ENCODE data around the gene PACSIN2.

PACSIN2 gene

DNA sequence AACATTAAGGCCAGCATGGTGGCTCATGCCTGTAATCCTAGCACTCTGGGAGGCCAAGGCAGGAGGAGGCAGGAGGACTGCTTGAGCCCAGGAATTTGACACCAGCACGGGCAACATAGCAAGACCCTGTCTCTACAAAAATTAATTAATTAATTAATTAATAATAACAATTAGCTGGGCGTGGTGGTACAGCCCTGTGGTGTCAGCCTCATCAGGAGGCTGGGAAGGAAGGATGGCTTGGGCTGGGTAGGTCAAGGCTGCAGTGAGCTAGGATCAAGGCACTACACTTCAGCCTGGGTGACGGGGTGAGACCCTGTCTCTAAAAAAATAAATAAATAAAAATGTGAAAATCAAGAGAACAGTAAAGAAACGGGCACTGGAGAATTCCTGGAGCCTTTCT lies 159.2 kb downstream of the PACSIN2 start:
- no peak for DNase-seq

DNA sequence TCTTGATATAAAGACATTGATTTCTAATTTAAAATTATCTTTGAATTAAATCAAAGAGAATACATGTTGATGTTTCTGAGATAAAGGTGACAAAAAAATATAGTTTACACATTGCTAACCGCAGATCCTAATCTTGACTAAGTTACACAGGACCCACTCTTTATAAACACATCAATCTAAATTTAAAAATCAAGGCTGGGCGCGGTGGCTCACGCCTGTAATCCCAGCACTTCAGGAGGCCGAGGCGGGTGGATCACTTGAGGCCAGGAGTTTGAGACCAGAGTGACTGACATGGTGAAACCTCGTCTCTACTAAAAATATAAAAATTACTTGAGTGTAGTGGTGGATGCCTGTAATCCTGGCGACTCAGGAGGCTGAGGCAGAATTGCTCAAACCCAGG lies 159.7 kb downstream of the PACSIN2 start:
- no peak for DNase-seq

DNA sequence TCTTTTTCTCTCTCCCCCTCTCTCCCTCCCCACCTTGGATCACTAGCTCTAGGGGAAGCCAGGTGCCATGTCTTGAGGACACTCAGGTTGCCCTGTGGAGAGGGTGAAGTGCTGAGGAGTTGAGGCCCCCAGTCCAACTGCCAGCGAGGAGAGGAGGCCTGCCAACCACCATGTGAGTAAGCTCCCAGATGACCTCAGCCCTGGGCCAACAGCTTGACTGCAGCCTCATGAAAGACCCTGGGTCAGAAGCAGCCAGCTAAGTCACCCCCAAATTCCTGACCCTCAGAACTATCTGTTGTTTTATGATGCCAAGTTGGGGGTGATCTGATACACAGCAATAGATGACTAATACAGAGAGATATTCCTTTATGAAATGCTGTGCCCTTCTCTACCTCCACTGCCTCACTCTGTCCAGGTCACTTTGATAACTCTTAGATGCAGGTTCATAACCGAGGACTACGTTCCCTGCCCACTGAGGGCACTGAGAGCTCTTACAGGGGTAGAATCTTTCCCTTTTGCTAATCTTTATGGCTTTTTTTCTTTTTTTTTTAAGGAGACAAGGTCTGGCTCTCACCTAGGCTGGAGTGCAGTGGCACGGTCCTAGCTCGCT lies 165.9 kb downstream of the PACSIN2 start:
- no peak for DNase-seq

DNA sequence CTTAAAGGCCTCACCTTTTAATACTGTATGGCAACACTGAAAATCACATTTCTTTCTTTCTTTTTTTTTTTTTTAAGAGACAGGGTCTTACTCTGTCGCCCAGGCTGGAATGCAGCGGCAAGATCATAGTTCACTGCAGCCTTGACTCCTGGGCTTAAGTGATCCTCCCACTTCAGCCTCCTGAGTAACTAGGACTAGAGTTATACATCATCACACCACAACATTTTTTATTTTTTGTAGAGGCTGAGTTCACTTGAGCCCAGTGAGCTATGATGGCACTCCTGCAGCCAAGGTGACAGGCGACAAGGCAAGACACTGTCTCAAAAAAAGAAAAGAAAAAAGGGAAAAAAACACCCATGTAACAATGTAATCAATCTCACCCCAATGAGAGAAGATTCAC lies 167.8 kb downstream of the PACSIN2 start:
- no peak for DNase-seq

DNA sequence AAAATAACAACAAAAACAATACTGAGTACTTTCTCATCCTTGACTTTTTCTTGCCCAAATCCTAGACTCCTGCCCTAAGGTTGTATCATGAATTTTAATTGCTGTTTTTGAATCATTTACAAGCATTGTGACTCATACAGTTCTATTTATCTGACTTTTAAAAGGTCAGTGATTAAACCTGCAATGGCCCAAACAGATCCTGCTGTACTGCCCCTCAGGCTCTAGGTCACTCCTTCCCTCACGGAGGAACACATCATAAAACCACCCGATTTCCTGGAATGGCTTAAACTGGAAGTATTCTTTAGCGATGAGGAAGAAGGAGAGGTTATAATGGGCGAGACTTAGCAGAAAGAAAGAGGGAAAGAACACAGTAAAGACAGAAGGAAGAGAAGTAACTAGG lies 170.2 kb downstream of the PACSIN2 start:
- DNase-seq: no peak

DNA sequence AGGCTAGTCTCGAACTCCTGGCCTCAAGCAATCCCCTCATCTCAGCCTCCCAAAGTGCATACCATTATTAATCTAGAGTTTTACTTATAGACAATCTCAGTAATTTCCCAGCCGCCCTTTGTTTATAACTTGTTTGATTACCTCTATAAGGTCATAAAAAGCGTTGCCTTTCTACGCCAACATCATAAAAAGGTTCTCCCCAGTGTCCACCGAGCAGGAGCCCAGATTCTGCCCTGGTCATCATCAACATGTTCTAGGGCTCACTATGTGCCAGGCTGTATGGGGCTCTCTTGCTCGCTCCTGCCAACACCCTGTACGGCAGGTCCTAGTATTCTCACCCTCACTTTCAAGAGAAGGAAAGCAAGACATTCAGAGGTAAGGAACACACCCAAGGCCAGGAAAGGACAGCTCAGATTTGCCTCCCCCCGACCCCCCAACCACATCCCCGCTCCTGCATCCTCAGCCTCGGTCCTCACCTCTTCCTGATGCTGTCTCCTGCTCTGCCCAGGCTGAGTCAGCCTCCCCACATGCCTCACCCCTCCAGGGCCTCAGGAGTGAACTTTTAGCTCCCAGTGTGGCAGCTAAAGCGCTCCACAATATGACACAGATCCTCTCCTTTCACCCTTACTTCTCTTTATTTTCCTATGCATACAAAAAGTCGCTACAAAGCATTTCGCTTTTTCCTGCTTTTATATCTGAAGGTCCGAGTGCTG lies 172.1 kb downstream of the PACSIN2 start:
- DNase-seq: no peak

DNA sequence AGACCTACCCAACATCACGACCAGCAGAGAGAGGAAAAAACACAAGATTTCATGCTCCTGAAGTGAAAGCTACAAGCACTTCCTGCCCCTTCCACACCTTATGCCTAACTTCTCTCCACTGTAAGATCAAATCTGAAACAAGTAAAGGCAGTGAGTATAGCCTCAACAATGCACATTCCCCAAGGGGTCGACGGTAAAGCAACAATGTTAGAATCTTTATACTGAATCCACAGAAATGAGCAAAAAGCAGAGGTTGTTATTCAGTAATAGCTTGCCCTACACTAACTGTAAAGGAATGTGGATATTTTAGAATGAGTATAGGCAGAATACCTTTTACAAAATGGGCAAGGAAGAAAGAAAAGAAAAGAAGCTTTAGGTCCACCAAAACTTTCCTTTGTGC lies 173.5 kb downstream of the PACSIN2 start:
- DNase-seq: no peak

DNA sequence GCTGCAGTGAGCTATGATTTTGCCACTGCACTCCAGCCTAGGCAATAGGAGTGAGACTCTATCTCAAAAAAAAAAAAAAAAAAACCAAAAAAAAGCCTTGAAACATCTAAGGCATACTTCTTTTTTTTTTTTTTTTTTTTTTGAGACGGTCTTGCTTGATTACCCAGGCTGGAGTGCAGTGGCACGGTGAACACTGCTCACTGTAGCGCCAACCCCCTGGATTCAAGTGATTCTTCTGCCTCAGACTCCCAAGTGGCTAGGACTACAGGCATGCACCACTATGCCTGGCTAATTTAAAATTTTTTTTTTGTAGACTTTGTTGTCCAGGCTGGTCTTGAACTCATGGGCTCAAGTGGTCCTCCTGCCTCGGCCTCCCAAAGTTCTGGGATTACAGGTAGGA lies 177.4 kb downstream of the PACSIN2 start:
- DNase-seq: no peak

DNA sequence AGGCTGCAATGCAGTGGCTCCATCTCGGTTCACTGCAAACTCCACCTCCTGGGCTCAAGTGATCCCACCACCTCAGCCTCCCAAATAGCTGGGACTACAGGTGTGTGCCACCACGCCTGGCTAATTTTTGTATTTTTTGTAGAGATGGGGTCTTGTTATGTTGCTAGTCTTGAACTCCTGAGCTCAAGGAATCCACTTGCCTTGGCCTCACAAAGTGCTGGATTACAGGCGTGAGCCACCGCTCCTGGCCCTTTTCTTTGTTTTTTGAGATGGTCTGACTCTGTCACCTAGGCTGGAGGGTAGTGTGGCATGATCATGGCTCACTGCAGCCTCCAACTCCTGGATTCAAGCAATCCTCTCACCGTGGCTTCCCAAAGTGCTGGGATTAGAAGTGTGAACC lies 178.9 kb downstream of the PACSIN2 start:
- no peak for DNase-seq

DNA sequence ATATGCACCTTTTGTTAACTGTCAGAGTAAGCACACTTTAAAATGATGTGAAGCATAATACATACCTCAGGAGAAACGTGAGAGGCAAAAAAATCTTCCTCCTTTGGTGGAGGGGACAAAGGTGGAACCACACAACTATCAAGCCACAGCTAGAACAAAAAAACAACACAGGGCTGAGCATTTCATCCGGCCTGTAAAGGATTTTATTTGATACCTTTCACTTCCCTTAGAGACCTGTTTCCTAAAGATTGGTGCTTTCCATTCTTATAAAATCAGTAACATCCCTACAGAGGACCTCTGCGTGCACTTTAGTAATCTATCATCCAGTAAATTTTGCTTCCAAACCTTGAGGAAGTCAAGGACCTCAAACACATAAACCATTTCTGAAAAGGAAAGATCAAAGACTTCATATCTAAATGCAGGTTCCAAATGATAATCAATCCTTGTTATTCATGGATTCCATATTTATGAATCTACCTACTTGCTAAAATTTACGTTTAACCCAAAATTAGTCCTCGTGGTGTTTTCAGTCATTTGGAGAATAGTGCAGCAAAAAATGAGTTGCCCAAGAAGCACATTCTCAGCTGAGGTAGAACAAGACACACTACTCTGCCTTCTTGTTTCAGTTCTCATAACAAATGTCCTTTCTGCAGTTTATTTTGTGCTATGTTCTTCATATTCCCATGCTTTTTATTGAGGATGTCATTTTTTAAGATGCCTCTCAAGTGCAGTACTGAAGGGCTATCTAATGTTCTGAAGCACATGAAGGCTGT lies 180.6 kb downstream of the PACSIN2 start:
- DNase-seq: no peak

DNA sequence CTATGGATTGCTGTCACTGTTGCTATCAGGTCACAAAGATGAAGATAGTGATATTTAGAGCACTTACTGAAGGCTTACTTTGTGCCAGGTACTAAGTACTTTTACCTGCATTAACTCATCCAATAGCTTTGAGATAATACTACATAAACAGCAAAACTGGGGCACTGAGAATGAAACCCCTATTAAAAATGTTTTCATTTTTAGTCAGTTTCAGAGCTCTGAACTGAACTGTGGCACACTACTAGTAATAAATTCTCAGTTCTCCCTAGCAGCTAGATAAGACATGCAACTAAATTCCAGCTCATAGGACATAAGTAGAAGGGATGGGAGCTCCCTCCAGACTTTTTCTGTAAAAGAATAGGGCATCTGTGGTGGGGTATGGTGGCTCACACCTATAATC lies 181.8 kb downstream of the PACSIN2 start:
- DNase-seq: no peak

DNA sequence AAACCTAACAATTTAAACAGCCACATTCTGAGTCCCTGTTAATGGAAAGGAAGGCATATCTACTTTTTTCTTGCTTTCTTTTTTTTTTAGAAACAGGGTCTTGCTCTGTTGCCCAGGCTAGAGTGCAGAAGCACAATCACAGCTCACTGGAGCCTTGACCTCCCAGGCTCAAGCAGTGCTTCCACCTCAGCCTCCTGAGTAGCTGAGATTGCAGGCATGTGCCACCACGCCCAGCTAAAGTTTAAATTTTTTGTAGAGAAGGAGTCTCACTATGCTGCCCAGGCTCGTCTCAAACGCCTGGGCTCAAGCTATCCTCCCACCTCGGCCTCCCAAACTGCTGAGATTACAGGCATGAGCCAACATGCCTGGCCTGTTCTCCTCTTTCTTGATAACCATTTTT lies 183.2 kb downstream of the PACSIN2 start:
- no peak for DNase-seq

DNA sequence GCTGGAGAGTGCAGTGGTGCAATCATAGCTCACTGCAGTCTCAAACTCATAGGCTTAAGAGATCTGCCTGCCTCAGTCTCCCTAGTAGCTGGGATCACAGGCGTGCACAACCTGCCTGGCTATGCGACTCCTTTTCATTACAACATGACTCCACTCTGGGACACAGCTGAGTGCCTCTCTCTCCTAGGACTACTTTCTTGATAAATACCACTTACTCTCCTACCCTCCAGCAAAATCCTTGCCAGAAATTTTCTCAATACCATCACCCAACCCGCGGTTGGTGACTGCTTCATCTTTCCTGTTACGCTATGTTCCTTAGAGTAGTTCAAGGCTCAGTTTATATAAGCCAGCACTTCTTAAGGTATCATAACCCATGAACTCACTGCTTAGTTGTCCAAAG lies 184.8 kb downstream of the PACSIN2 start:
- DNase-seq: no peak

DNA sequence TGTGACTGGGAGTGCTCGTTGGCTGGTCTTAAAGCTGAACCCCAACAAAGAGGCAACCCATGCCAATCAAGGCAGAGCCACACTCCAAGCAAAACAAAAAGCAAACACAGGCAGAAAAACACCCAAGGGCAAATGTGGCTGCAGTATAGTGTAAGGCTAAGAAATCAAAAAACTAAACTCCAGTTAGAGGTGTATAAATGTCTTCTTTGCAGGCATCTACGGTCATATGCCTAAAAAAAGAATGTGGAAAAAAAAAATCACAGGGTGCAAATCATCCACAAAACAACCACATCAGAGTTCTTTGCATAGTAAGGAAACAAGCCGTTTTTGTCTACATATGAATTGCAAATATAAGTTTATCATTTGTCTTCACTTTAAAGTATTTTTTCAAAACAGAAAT lies 185.6 kb downstream of the PACSIN2 start:
- DNase-seq: no peak

DNA sequence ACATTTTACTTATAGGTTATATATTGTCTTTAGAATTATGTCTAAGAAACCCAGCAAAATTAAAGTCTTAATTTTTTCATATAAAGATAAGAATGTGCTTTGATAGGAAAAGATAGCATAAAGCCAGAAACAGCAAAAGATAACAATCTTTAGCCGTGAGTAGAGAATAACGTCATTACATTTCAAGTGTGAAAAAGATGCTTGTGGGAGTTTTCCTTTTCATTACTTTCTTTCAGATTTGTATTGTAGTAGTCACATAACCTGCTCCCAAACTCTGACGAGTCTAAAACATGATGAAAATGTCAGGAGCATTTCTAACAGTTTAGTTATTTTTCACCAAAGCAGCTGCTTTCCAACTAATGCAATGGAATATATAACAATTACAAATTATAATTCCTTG lies 189.2 kb downstream of the PACSIN2 start:
- no peak for DNase-seq

DNA sequence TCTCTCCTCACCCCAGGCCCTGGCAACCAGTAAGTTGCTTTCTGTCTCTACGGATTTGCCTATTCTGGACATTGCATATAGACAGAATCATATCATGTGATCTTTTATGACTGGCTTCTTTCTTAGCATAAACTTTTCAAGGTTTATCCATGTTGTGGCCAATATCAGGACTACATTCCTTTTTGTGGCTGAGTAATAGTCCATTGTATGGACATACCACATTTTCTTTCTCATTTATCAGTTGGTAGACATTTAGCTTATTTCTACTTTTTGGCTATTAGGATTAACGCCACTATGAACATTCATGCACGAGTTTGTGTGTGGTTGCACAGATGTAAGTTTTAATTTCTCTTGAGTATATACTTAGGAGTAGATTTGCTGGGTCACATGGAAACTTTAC lies 193.6 kb downstream of the PACSIN2 start:
- no peak for DNase-seq

DNA sequence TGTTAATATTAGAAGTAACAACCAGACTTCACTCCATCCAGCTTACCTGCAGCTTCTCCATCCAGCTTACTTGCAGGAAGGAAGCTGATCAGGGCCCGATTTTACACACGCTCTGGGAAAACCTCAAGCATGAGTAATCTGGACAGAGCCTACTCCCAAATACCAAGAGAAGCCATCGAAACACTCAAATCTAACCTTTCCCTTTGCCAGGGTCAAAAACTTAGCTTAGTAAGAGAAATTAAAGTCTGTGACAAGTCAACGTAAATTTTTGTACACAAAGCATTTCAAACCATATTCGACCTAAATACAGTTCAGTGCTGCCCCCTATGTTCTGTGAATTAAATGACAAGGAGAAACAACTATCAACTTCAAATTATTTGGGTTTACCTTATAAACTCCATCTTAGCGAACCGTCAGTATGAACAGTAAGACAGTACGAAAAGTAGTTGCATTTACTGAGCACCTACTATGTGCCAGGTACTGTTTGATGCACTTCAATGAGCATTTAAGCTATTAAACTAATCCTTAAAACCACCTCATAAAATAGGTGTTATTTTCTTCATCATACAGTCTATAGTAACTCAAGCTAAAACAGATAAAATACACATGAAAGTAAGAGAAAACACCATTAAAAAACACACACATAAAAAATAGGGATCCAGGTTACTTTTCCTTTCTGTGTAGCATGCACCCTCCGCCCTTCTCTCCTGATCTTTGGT lies 194.7 kb downstream of the PACSIN2 start:
- no peak for DNase-seq
